ENCODE measurements around the gene RNU11. TPM values are rescaled to one million over a fixed set of nuclear protein-coding genes. Genes with fewer than 3 reads are reported as not detected.
"Not testable (repeated sequence)": the region's sequence is repeated elsewhere in the genome, so short reads cannot be mapped to it uniquely, and the experiment has no call there.

Gene RNU11
- polyA plus RNA-seq, 1 donor (not counting 4 experiments of a cell fraction or from before 2014, with no cell fraction given) = not detected

GRCh38 chr1:28671254-28671780 is 22.9 kb downstream of the RNU11 start:
- no peaks in the 10 kb centered on the region for H3K27me3 ChIP-seq (ENCODE audit: control insufficient read depth, extremely low read depth, insufficient read depth, low read length)
- peaks cover 8% of the 10 kb centered on the region for H3K4me1 ChIP-seq (ENCODE audit: control insufficient read depth, extremely low read depth, insufficient read depth, low read length)
- no peaks in the 10 kb centered on the region for H4K20me1 ChIP-seq (ENCODE audit: control insufficient read depth, extremely low read depth, insufficient read depth, low read length)
- H3K9ac ChIP-seq (ENCODE audit: control insufficient read depth, extremely low read depth, insufficient read depth, low read length) = no peak overlapping the region
- no peak for DNase-seq (ENCODE audit: low read depth, low spot score)
- dilution Hi-C loops (cut with MboI; ENCODE audit: extremely low pct_ligation_motif_present, low sequenced_read_pairs) = no loop called here
- H3K4me3 ChIP-seq (ENCODE audit: control insufficient read depth in 2 of 3, extremely low read depth in 1 of 3, insufficient read depth in 2 of 3, low read depth in 1 of 3, low read length in 3 of 3) = no peak overlapping the region
- H2AFZ ChIP-seq (ENCODE audit: control insufficient read depth, low read length) = no peak overlapping the region
- H3K27ac ChIP-seq (ENCODE audit: control insufficient read depth, insufficient read depth, low read length) = no peak overlapping the region
- H3K4me2 ChIP-seq (ENCODE audit: control insufficient read depth, extremely low read depth, insufficient read depth, low read depth, low read length) = no peak overlapping the region
- peaks cover 22% of the 10 kb centered on the region for H3K79me2 ChIP-seq (ENCODE audit: control insufficient read depth, insufficient read depth, low read length)
- no peak for FAIRE-seq
- TF ChIP-seq EZH2 (IDR thresholded peaks at IDR 0.05; ENCODE audit: low read length) = no peak
- TF ChIP-seq, protein P1, sequence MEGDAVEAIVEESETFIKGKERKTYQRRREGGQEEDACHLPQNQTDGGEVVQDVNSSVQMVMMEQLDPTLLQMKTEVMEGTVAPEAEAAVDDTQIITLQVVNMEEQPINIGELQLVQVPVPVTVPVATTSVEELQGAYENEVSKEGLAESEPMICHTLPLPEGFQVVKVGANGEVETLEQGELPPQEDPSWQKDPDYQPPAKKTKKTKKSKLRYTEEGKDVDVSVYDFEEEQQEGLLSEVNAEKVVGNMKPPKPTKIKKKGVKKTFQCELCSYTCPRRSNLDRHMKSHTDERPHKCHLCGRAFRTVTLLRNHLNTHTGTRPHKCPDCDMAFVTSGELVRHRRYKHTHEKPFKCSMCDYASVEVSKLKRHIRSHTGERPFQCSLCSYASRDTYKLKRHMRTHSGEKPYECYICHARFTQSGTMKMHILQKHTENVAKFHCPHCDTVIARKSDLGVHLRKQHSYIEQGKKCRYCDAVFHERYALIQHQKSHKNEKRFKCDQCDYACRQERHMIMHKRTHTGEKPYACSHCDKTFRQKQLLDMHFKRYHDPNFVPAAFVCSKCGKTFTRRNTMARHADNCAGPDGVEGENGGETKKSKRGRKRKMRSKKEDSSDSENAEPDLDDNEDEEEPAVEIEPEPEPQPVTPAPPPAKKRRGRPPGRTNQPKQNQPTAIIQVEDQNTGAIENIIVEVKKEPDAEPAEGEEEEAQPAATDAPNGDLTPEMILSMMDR (optimal IDR thresholded peaks at IDR 0.05 in 1 of 3, IDR thresholded peaks at IDR 0.05 in 1 of 3, conservative IDR thresholded peaks at IDR 0.05 in 1 of 3; ENCODE audit: extremely low read depth in 1 of 3, insufficient read depth in 2 of 3, low read length in 3 of 3) = no peak
- H3K36me3 ChIP-seq (ENCODE audit: control insufficient read depth in 2 of 2, extremely low read depth in 1 of 2, insufficient read depth in 2 of 2, low read length in 2 of 2) = no peaks in the 10 kb centered on the region
- no peaks in the 10 kb centered on the region for H3K9me1 ChIP-seq (ENCODE audit: control insufficient read depth, extremely low read depth, insufficient read depth, low read length)
- no peaks in the 10 kb centered on the region for H3K9me3 ChIP-seq (ENCODE audit: control insufficient read depth, low read depth, low read length)

- H4K20me1 ChIP-seq (ENCODE audit: control insufficient read depth, extremely low read depth, insufficient read depth, low read length); H3K9me3 ChIP-seq (ENCODE audit: control insufficient read depth, low read depth, low read length); H3K9me1 ChIP-seq (ENCODE audit: control insufficient read depth, extremely low read depth, insufficient read depth, low read length); H3K27ac ChIP-seq (ENCODE audit: control insufficient read depth, insufficient read depth, low read length); H3K36me3 ChIP-seq (ENCODE audit: control insufficient read depth in 2 of 2, extremely low read depth in 1 of 2, insufficient read depth in 2 of 2, low read length in 2 of 2); dilution Hi-C loops (cut with MboI; ENCODE audit: extremely low pct_ligation_motif_present, low sequenced_read_pairs); H3K9ac ChIP-seq (ENCODE audit: control insufficient read depth, extremely low read depth, insufficient read depth, low read length); H3K4me1 ChIP-seq (ENCODE audit: control insufficient read depth, extremely low read depth, insufficient read depth, low read length); FAIRE-seq; H2AFZ ChIP-seq (ENCODE audit: control insufficient read depth, low read length); DNase-seq (ENCODE audit: low read depth, low spot score); H3K4me2 ChIP-seq (ENCODE audit: control insufficient read depth, extremely low read depth, insufficient read depth, low read depth, low read length); H3K27me3 ChIP-seq (ENCODE audit: control insufficient read depth, extremely low read depth, insufficient read depth, low read length); H3K4me3 ChIP-seq (ENCODE audit: control insufficient read depth in 2 of 3, extremely low read depth in 1 of 3, insufficient read depth in 2 of 3, low read depth in 1 of 3, low read length in 3 of 3): not testable (repeated sequence)
- H3K79me2 ChIP-seq (ENCODE audit: control insufficient read depth, insufficient read depth, low read length) = peaks cover 22% of the 10 kb centered on the region
These were observed 24.6 kb downstream of the RNU11 start for GRCh38 chr1:28672971-28673370.

GRCh38 chr1:28675924-28676257 is 27.5 kb downstream of the RNU11 start:
- no peak for FAIRE-seq
- Histone ChIP-seq H3K4me2 (ENCODE audit: control insufficient read depth, extremely low read depth, insufficient read depth, low read depth, low read length) (no peak overlapping the region), H3K79me2 (ENCODE audit: control insufficient read depth, insufficient read depth, low read length) (peaks cover 7% of the 10 kb centered on the region)

More at GRCh38 chr1:28675924-28676257, 27.5 kb downstream of the RNU11 start:
- H4K20me1 ChIP-seq (ENCODE audit: control insufficient read depth, extremely low read depth, insufficient read depth, low read length) = no peaks in the 10 kb centered on the region
- H3K27me3 ChIP-seq (ENCODE audit: control insufficient read depth, extremely low read depth, insufficient read depth, low read length) = no peaks in the 10 kb centered on the region
- H3K27ac ChIP-seq (ENCODE audit: control insufficient read depth, insufficient read depth, low read length) = no peak overlapping the region
- no peaks in the 10 kb centered on the region for H3K4me1 ChIP-seq (ENCODE audit: control insufficient read depth, extremely low read depth, insufficient read depth, low read length)
- dilution Hi-C loops (cut with MboI; ENCODE audit: extremely low pct_ligation_motif_present, low sequenced_read_pairs) = no loop called here
- TF ChIP-seq, protein P1 (optimal IDR thresholded peaks at IDR 0.05 in 1 of 3, IDR thresholded peaks at IDR 0.05 in 1 of 3, conservative IDR thresholded peaks at IDR 0.05 in 1 of 3; ENCODE audit: extremely low read depth in 1 of 3, insufficient read depth in 2 of 3, low read length in 3 of 3) = no peak
- TF ChIP-seq EZH2 (IDR thresholded peaks at IDR 0.05; ENCODE audit: low read length) = no peak
- H3K9me3 ChIP-seq (ENCODE audit: control insufficient read depth, low read depth, low read length) = no peaks in the 10 kb centered on the region
- no peaks in the 10 kb centered on the region for H3K36me3 ChIP-seq (ENCODE audit: control insufficient read depth in 2 of 2, extremely low read depth in 1 of 2, insufficient read depth in 2 of 2, low read length in 2 of 2)
- H3K9me1 ChIP-seq (ENCODE audit: control insufficient read depth, extremely low read depth, insufficient read depth, low read length) = no peaks in the 10 kb centered on the region
- H3K4me3 ChIP-seq (ENCODE audit: control insufficient read depth in 2 of 3, extremely low read depth in 1 of 3, insufficient read depth in 2 of 3, low read depth in 1 of 3, low read length in 3 of 3) = no peak overlapping the region
- H3K9ac ChIP-seq (ENCODE audit: control insufficient read depth, extremely low read depth, insufficient read depth, low read length) = no peak overlapping the region
- DNase-seq (ENCODE audit: low read depth, low spot score) = no peak
- H2AFZ ChIP-seq (ENCODE audit: control insufficient read depth, low read length) = no peak overlapping the region
